ENCODE measurements around the gene SERPINI1. TPM values are rescaled to one million over a fixed set of nuclear protein-coding genes. Genes with fewer than 3 reads are reported as not detected.

Gene SERPINI1
- total RNA-seq, 1 experiment from 2014 or later = 0.30 TPM

DNA sequence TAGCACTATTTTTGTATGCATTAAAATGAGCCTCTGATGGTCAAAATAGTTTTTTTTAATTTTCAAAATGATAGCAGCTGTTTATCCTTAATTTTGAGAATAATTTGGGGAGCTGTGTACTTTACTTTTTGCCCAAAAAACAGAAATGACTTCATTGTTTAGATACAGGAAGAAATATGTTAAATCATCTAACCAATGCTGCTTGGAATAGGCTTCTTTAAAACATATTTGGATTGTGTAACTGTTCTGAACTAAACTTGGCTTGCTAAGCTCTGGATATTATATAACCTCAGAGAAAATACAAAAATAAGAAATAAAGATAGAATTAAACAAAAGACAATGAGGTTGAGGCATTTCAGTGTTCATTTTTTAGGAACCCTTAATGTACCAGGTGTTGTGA, 119.3 kb downstream of the SERPINI1 start:
- BruUV-seq (replicated peaks) = no TSS peak
- no peaks in the 10 kb centered on the region for H3K36me3 ChIP-seq (ENCODE audit: insufficient read depth, low read length, poor library complexity, severe bottlenecking)
- no peak overlapping the region for H3K27ac ChIP-seq (ENCODE audit: low read depth, low read length, poor library complexity, severe bottlenecking)
- intact Hi-C loops (cut with micrococcal nuclease; ENCODE audit: unreplicated experiment) = no loop called here
- no peak overlapping the region for H3K4me3 ChIP-seq (ENCODE audit: low read depth, low read length, poor library complexity, severe bottlenecking)
- no peaks in the 10 kb centered on the region for H3K4me1 ChIP-seq (ENCODE audit: insufficient read depth, low read length, poor library complexity, severe bottlenecking)
- no peaks in the 10 kb centered on the region for H3K9me3 ChIP-seq (ENCODE audit: low read depth, low read length, poor library complexity, severe bottlenecking)
- ChIA-PET POLR2A (ENCODE audit: low non-redundant PET) (no interaction called here), CTCF (no interaction called here)
- DNase-seq (ENCODE audit: low spot score) = no peak
- TF ChIP-seq, protein P1, sequence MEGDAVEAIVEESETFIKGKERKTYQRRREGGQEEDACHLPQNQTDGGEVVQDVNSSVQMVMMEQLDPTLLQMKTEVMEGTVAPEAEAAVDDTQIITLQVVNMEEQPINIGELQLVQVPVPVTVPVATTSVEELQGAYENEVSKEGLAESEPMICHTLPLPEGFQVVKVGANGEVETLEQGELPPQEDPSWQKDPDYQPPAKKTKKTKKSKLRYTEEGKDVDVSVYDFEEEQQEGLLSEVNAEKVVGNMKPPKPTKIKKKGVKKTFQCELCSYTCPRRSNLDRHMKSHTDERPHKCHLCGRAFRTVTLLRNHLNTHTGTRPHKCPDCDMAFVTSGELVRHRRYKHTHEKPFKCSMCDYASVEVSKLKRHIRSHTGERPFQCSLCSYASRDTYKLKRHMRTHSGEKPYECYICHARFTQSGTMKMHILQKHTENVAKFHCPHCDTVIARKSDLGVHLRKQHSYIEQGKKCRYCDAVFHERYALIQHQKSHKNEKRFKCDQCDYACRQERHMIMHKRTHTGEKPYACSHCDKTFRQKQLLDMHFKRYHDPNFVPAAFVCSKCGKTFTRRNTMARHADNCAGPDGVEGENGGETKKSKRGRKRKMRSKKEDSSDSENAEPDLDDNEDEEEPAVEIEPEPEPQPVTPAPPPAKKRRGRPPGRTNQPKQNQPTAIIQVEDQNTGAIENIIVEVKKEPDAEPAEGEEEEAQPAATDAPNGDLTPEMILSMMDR (conservative IDR thresholded peaks at IDR 0.05; ENCODE audit: low read depth, low read length) = no peak
- TF ChIP-seq EZH2 (IDR thresholded peaks at IDR 0.05; ENCODE audit: borderline replicate concordance, low read depth, low read length, poor library complexity, severe bottlenecking) = no peak
- H3K27me3 ChIP-seq (replicated peaks; ENCODE audit: insufficient read depth, low read depth, low read length, poor library complexity) = no peaks in the 10 kb centered on the region

DNA sequence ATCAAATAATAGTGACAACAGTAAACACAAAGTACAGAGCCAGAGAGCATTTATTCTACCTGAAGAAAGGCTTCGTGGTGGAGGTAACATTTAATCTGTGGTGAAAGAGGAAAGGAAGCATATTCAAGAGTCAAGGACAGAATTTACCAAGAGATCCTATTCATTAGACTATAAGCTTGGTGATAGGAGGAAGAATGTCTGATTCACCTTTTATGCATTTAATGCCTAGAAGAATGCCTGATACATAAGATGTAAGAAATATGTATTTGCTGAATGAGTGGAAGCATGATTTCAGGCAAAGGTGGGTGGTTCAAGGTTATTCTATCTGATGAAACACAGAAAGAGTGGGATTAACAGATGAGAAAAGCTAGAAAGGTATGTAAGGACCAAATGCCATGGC, 119.8 kb downstream of the SERPINI1 start:
- TF ChIP-seq, protein P1 (conservative IDR thresholded peaks at IDR 0.05; ENCODE audit: low read depth, low read length) = no peak
- TF ChIP-seq EZH2 (IDR thresholded peaks at IDR 0.05; ENCODE audit: borderline replicate concordance, low read depth, low read length, poor library complexity, severe bottlenecking) = no peak
- Histone ChIP-seq H3K36me3 (ENCODE audit: insufficient read depth, low read length, poor library complexity, severe bottlenecking) (no peaks in the 10 kb centered on the region), H3K27ac (ENCODE audit: low read depth, low read length, poor library complexity, severe bottlenecking) (no peak overlapping the region), H3K27me3 (replicated peaks; ENCODE audit: insufficient read depth, low read depth, low read length, poor library complexity) (no peaks in the 10 kb centered on the region), H3K4me1 (ENCODE audit: insufficient read depth, low read length, poor library complexity, severe bottlenecking) (no peaks in the 10 kb centered on the region), H3K4me3 (ENCODE audit: low read depth, low read length, poor library complexity, severe bottlenecking) (no peak overlapping the region), H3K9me3 (ENCODE audit: low read depth, low read length, poor library complexity, severe bottlenecking) (no peaks in the 10 kb centered on the region)
- no peak for DNase-seq (ENCODE audit: low spot score)
- intact Hi-C loops (cut with micrococcal nuclease; ENCODE audit: unreplicated experiment) = no loop called here
- ChIA-PET CTCF (no interaction called here), POLR2A (ENCODE audit: low non-redundant PET) (no interaction called here)
- no TSS peak for BruUV-seq (replicated peaks)

GRCh38 chr3:167858865-167859264, 123.3 kb downstream of the SERPINI1 start:
- H3K4me3 ChIP-seq (ENCODE audit: low read depth, low read length, poor library complexity, severe bottlenecking) = no peak overlapping the region
- H3K27ac ChIP-seq (ENCODE audit: low read depth, low read length, poor library complexity, severe bottlenecking) = no peak overlapping the region
- DNase-seq (ENCODE audit: low spot score) = no peak
- H3K9me3 ChIP-seq (ENCODE audit: low read depth, low read length, poor library complexity, severe bottlenecking) = no peaks in the 10 kb centered on the region
- no peak for TF ChIP-seq EZH2 (IDR thresholded peaks at IDR 0.05; ENCODE audit: borderline replicate concordance, low read depth, low read length, poor library complexity, severe bottlenecking)
- TF ChIP-seq, protein P1 (conservative IDR thresholded peaks at IDR 0.05; ENCODE audit: low read depth, low read length) = no peak
- ChIA-PET POLR2A (ENCODE audit: low non-redundant PET) (no interaction called here), CTCF (no interaction called here)
- intact Hi-C loops (cut with micrococcal nuclease; ENCODE audit: unreplicated experiment) = no loop called here
- H3K27me3 ChIP-seq (replicated peaks; ENCODE audit: insufficient read depth, low read depth, low read length, poor library complexity) = no peaks in the 10 kb centered on the region
- H3K4me1 ChIP-seq (ENCODE audit: insufficient read depth, low read length, poor library complexity, severe bottlenecking) = no peaks in the 10 kb centered on the region
- H3K36me3 ChIP-seq (ENCODE audit: insufficient read depth, low read length, poor library complexity, severe bottlenecking) = no peaks in the 10 kb centered on the region
- no TSS peak for BruUV-seq (replicated peaks)

Data from A673 (cell line).